ENCODE results near the gene GPS1.

The GPS1 gene

DNA sequence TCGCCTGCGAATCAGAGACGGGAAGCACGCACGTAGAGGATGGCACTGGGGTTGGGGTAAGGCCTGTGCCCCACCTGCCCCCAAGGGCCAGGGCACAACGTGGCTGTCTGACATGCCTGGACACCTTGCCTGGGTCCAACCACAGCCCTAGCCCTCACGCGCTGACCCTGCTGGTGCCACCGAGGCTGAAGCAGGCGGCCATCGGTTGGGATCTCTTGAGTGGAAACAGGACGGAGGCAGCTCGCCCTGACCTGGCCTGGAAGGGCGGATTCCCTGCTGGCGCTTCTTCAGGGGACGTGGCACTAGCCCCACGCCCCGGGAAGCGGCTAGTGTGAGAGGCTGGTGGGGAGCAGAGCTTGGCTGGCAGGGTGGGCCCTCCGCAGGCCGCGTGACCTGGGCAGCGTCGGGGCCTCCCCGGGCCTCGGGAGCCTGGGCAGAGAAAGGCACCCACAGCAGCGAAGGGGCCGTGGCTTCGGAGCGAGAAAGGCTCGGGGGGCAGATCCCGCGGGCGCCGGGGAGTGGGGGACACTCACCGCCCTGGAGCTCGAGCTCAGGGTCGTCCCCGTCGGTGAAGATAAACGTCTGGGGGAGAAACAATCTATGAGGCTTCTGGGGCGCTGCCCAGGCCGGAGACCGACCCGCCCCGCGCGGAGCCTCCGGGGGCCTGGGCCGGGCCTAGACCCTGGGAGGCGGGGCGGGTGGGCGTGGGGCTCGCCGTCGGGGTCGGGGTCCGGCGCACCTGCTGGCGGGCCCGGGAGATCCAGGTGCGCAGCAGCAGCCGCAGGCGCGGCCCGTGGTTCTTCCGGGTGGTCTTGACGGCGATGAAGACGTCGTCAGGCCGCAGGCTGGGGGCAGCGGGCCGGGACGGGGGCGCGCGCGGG lies 697 bp upstream of the GPS1 start:
- Histone ChIP-seq H3K4me3 (ENCODE audit: low read length) (peak overlapping the region; percentile 100), H3K36me3 (replicated peaks; ENCODE audit: low read depth, low read length) (peaks cover 5% of the 10 kb centered on the region), H3K9me3 (ENCODE audit: insufficient read depth, low read length) (no peaks in the 10 kb centered on the region), H3K9ac (ENCODE audit: low read length) (peak overlapping the region; percentile 50; the same call in 1 of the 2 replicates), H3K27ac (ENCODE audit: low read length) (no peak overlapping the region), H2AFZ (ENCODE audit: low read depth, low read length) (no peak overlapping the region), H4K20me1 (ENCODE audit: insufficient read depth, low read length) (peaks cover 7% of the 10 kb centered on the region; the same call in 1 of the 2 replicates), H3K4me1 (ENCODE audit: low read length) (peaks cover 13% of the 10 kb centered on the region), H3K4me2 (ENCODE audit: low read length) (peak overlapping the region; percentile 88), H3K27me3 (ENCODE audit: low read depth, low read length) (no peaks in the 10 kb centered on the region), H3K79me2 (ENCODE audit: low read length) (peaks cover 18% of the 10 kb centered on the region)
- TF ChIP-seq, protein P1, sequence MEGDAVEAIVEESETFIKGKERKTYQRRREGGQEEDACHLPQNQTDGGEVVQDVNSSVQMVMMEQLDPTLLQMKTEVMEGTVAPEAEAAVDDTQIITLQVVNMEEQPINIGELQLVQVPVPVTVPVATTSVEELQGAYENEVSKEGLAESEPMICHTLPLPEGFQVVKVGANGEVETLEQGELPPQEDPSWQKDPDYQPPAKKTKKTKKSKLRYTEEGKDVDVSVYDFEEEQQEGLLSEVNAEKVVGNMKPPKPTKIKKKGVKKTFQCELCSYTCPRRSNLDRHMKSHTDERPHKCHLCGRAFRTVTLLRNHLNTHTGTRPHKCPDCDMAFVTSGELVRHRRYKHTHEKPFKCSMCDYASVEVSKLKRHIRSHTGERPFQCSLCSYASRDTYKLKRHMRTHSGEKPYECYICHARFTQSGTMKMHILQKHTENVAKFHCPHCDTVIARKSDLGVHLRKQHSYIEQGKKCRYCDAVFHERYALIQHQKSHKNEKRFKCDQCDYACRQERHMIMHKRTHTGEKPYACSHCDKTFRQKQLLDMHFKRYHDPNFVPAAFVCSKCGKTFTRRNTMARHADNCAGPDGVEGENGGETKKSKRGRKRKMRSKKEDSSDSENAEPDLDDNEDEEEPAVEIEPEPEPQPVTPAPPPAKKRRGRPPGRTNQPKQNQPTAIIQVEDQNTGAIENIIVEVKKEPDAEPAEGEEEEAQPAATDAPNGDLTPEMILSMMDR (IDR thresholded peaks at IDR 0.05; ENCODE audit: low read depth, low read length): no peak
- TF ChIP-seq EZH2phosphoT487 (IDR thresholded peaks at IDR 0.05; ENCODE audit: low read depth): no peak

GRCh38 chr17:82052638-82053059 lies 951 bp downstream of the GPS1 start:
- Histone ChIP-seq H3K4me2 (ENCODE audit: low read length) (peak overlapping the region; percentile 98), H3K36me3 (replicated peaks; ENCODE audit: low read depth, low read length) (peaks cover 9% of the 10 kb centered on the region), H3K9ac (ENCODE audit: low read length) (peak overlapping the region; percentile 76), H3K79me2 (ENCODE audit: low read length) (peaks cover 18% of the 10 kb centered on the region), H3K27ac (ENCODE audit: low read length) (no peak overlapping the region), H3K4me3 (ENCODE audit: low read length) (peak overlapping the region; percentile 100), H3K27me3 (ENCODE audit: low read depth, low read length) (no peaks in the 10 kb centered on the region), H4K20me1 (ENCODE audit: insufficient read depth, low read length) (peaks cover 7% of the 10 kb centered on the region; the same call in 1 of the 2 replicates), H3K4me1 (ENCODE audit: low read length) (peaks cover 13% of the 10 kb centered on the region), H3K9me3 (ENCODE audit: insufficient read depth, low read length) (no peaks in the 10 kb centered on the region), H2AFZ (ENCODE audit: low read depth, low read length) (no peak overlapping the region)
- TF ChIP-seq, protein P1 (IDR thresholded peaks at IDR 0.05; ENCODE audit: low read depth, low read length): no peak
- TF ChIP-seq EZH2phosphoT487 (IDR thresholded peaks at IDR 0.05; ENCODE audit: low read depth): no peak

DNA sequence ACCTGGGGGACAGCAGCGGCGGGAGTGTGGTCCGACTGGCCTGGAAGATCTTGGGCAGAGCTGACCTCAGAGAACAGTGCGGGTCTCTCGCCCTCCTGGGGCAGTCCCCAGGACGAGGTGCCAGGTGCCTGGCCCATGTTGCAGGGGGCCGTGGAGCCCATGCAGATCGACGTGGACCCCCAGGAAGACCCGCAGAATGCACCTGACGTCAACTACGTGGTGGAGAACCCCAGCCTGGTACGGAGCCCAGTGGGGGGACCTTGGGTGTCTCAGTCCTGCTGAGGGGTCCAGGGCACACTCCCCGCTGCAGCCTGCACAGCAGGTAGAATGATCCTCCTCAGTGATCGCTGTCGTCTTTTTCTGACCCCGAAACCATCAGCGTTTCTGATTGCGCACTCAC lies 1.4 kb downstream of the GPS1 start:
- Histone ChIP-seq H4K20me1 (ENCODE audit: insufficient read depth, low read length) (peaks cover 7% of the 10 kb centered on the region; the same call in 1 of the 2 replicates), H3K79me2 (ENCODE audit: low read length) (peaks cover 18% of the 10 kb centered on the region), H3K9me3 (ENCODE audit: insufficient read depth, low read length) (no peaks in the 10 kb centered on the region), H2AFZ (ENCODE audit: low read depth, low read length) (no peak overlapping the region), H3K36me3 (replicated peaks; ENCODE audit: low read depth, low read length) (peaks cover 12% of the 10 kb centered on the region), H3K4me2 (ENCODE audit: low read length) (peak overlapping the region; percentile 98), H3K9ac (ENCODE audit: low read length) (no peak overlapping the region), H3K4me3 (ENCODE audit: low read length) (peak overlapping the region; percentile 100), H3K4me1 (ENCODE audit: low read length) (peaks cover 13% of the 10 kb centered on the region), H3K27ac (ENCODE audit: low read length) (no peak overlapping the region), H3K27me3 (ENCODE audit: low read depth, low read length) (no peaks in the 10 kb centered on the region)
- TF ChIP-seq, protein P1 (IDR thresholded peaks at IDR 0.05; ENCODE audit: low read depth, low read length): no peak
- no peak for TF ChIP-seq EZH2phosphoT487 (IDR thresholded peaks at IDR 0.05; ENCODE audit: low read depth)

DNA sequence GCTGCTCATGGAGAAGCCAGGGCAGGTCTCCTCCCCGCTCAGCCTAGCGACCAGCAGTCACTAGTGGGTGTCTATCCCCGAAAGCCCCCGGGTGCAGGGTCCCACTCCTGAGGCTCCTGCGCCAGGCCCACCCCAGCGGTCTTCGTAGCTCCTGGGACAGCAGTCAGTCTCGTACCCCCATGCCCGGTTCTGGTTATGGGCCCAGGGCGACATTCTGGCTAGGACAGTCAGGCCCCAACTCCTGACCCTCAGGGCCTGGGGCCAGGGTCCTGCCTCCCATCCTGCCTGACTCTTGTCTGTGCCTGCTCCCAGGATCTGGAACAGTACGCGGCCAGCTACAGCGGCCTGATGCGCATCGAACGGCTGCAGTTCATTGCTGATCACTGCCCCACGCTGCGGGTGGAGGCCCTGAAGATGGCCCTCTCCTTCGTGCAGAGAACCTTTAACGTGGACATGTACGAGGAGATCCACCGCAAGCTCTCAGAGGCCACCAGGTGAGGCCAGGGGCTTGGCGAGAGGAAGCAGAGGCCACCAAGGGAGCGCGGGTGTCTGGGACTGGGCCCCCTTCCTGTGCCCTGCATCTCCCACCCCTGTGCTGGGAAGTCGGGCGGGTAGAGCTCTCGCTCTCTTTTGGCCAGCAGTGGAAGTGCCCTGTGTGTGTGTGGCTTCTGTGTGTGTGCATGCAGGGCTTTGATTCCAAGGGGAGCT lies 2.0 kb downstream of the GPS1 start:
- Histone ChIP-seq H3K4me2 (ENCODE audit: low read length) (no peak overlapping the region; the same call in 1 of the 2 replicates), H3K4me1 (ENCODE audit: low read length) (peaks cover 13% of the 10 kb centered on the region), H3K9me3 (ENCODE audit: insufficient read depth, low read length) (no peaks in the 10 kb centered on the region), H3K27me3 (ENCODE audit: low read depth, low read length) (no peaks in the 10 kb centered on the region), H3K4me3 (ENCODE audit: low read length) (no peak overlapping the region), H4K20me1 (ENCODE audit: insufficient read depth, low read length) (peaks cover 7% of the 10 kb centered on the region; the same call in 1 of the 2 replicates), H3K36me3 (replicated peaks; ENCODE audit: low read depth, low read length) (peaks cover 15% of the 10 kb centered on the region), H3K9ac (ENCODE audit: low read length) (no peak overlapping the region), H3K27ac (ENCODE audit: low read length) (no peak overlapping the region), H3K79me2 (ENCODE audit: low read length) (peaks cover 18% of the 10 kb centered on the region), H2AFZ (ENCODE audit: low read depth, low read length) (no peak overlapping the region)
- TF ChIP-seq EZH2phosphoT487 (IDR thresholded peaks at IDR 0.05; ENCODE audit: low read depth): no peak
- TF ChIP-seq, protein P1 (IDR thresholded peaks at IDR 0.05; ENCODE audit: low read depth, low read length): no peak
